ENCODE measurements around the gene RNF166. TPM values are rescaled to one million over a fixed set of nuclear protein-coding genes. Genes with fewer than 3 reads are reported as not detected.
A peak's percentile ranks its signal among the peaks of the same experiment; 100 is the strongest.
"Not testable (repeated sequence)": the region's sequence is repeated elsewhere in the genome, so short reads cannot be mapped to it uniquely, and the experiment has no call there.

RNF166 gene
- polyA plus RNA-seq, 1 donor: 14.6 TPM

DNA sequence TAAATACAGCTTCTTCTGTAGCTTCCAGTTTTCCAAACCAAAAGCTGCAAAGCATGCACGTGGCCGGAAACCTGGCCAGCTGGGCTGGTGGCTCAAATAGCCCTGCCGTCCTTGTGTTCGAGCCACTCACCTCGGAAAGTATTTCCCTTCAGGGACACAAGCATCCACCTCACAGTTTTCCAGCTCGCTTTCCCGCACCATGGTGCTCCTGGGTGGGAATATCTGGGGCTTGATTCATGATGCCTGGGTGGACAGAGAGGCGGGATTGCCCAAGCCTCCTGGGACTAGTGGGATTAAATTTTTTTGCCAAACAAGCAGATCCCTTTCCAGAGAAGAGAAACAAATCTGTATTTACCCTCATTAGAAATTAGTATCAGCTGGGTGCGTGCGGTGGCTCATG is 36.2 kb downstream of the RNF166 start:
- DNase-seq: no peak

DNA sequence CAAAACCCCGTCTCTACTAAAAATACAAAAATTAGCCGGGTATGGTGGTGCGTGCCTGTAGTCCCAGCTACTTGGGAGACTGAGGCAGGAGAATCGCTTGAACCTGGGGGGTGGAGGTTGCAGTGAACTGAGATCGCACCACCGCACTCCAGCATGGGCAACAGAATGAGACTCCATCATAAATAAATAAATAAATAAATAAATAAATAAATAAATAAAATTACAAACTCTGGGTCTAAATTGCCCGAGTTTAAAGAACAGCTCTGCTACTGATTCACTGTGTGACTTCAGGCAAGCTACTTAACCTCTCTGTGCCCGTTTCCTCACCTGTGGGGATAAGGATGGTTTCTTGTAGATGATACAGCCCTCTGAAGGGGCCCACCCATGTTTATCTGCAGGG is 36.7 kb downstream of the RNF166 start:
- not testable (repeated sequence) for DNase-seq

DNA sequence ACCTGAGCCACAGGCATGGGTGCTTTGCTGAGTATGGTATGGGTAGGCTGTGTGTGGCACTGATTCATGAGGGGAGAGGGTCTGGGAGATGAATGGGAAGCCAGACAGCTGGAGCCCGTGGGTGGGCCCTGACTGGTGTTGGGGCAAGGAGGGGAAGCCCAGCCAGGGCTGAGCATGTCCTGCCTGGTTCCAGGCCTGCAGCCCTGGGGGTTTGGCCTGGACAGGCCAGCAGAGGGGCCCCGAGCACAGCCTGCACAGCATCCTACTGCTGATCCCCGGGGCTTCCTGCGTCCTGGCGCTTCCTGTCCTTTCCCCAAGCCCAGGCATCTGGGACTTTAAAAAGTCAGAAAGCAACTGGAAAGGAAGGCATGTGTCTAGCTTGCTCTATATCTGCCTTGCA is 38.7 kb downstream of the RNF166 start:
- no peak for DNase-seq

DNA sequence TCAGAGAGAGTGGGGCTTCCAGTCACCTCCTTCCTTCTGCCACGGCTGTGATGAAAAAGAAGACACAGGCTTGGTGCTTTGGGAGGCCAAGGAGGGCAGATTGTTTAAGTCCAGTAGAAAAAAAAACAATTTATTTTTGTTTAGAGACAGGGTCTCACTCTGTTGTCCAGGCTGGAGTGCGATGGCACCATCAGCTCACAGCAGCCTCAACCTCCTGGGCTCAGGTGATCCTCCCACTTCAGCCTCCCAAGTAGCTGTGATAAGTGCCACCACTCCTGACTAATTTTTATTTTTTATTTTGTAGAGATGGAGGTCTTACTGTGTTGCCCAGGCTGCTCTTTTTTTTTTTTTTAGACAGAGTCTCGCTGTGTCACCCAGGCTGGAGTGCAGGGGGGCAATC is 40.6 kb downstream of the RNF166 start:
- no peak for DNase-seq

DNA sequence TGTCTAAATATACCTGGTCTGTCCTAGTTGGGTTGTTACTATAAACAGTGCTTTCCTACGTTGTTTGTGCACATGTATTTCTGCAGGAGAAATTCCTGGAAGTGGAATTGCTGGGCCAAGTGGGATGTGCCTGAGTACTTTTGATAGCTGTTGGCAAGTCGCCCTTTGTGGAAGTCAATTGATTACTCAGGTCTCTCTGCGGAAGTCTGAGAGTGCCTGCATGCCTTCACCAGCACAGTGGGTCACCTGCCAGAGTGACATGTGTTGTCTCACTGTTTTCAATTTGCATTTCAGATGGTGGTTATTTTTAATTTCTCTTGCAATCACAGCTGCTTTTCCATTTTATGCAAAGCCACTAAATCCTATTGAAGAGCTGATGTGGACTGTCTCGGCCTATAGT is 41.1 kb downstream of the RNF166 start:
- DNase-seq: no peak

DNA sequence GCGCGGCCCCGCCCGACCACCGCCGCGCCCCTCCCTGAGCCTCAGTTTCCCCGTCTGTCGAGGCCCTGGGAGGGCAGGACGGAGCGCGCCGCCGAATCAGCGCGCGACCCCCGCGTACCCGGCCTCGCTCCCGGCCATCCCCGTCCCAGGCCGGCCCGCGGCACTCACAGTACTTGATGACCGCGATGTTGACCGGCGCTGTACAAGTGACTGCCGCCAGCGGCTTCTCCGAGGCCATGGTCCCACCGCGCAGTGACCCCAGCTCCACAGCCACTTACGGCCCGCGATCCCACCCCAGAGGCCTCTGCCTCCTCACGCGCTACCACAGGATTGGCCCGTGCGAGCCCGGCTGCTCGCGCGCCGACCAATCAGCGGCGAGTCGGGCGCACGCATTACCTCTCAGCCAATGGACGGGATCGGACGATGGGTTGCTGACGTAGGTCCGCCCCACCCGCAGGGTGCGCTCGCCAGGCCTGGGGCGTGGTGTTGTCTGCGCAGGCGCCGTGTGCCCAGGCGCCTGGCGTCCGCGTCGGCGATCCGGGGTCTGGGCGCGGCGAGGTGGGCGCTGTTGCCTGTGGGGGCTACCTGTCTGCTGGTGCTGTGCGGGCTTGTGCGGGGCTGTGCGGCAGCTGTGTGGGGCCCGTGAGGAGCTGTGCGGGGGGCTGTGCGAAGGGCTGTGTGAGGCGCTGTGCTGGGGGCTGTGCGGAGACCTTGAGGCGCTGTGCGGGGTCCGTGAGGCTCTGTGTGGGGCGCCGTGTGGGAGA is 43.2 kb downstream of the RNF166 start, which contains the start of gene MVD:
Gene MVD, minus strand, starts transcription at position 249 of the 764 bp plus-strand sequence. Its CDS starts 11 bp downstream, at position 238.
- peak; percentile 98 for DNase-seq

DNA sequence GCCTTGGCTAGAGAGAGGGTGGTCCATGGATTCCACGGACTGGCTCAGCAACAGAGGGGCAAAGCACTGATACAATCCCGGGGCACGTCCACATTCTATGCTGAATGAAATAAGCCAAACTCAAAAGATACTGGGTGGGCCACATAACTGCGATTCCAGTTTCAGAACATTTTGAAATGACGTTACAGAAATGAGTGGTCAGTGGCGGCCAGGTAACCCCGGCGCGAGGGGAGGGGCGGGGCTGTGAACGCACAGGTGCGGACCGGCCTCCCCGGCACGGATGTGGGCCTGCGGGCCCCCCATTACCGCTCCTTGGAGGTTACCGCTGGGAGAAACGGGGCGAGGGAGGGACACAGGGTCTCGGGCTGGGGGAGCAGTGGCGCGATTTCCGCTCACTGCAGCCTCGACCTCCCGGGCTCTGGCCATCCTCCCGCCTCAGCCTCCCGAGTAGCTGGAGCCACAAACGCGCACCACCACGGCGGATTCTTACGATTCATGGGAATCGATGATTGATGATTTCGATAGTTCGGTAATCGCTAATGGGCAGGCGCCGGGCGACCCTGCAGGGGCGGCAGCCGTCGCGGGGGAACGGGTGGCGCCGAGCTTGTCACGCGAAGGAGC is 43.9 kb downstream of the RNF166 start:
- DNase-seq: no peak

DNA sequence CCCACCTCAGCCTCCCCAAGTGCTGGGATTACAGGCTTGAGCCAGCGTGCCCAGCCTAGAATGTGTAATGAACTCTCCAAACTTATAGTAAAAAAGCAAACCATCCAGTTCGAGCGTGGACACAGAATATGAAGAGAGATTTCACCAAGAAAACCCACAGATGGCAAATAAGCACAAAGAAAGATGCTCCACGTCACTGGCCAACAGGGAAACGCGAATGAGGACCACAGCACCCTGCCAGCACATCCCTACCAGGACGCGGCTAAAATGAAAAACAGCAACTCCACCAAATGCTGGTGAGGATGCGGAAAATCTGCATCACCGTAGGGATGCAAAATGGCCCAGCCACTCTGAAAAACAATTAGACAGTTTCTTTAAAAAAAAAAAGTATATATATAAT is 44.7 kb downstream of the RNF166 start:
- DNase-seq: no peak

DNA sequence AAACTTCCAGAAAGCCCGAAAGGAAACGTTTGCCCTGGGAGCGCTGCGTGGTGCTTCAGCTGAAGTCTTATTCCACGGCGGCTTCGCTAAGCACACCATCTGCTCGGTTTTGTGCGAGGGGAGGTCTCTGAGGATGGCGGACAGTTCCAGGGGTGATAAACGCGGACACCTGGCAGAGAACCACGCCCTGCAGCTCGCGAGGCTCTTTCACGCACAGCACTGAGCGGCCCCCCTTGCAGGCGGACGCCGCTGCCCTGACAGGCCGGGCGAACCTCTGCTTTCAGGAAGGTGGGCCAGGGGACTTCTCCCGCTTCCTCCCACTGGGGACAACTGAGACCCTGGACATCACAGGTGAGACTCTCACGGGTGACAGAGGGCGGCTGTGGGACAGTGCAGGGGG is 47.0 kb downstream of the RNF166 start:
- DNase-seq: no peak

DNA sequence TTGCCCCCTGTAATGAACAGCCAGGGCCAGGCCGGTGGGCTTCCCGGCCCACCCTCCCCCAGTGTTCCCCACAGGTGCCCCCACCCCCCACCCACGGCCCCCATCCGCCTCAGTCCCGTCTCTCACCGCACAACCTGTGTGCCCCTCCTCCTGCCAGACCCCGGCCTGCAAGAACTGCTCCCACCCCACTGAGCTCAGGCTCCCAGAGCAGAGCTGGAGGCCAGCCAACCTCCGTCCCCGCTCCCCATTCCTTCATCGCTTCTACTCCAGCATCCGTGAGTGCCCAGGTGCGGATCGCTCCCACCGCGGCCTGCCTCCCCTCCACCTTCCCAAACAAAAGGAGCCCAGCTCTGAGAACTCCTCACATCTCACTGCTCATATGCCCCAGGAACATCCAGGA is 47.5 kb downstream of the RNF166 start:
- no peak for DNase-seq

DNA sequence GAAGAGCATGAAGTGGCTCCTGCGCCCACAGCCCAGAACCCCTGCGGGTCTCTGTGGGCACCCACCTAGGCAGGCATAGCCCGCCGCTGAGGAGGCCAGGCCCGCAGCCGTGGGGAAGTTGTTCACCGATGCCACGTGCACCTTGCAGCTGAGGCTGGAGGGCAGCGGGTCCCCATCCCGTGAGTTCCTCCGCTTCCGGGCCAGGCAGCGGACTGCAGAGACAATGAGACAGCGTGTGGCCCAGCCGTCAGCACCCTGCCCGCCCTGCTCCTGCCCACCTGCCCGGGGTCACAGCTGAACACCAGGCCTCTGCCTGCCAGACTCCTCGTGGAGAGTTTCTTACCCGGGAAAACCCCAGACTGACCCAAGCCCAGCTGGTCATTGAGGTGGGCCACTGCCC is 48.8 kb downstream of the RNF166 start:
- DNase-seq: no peak

DNA sequence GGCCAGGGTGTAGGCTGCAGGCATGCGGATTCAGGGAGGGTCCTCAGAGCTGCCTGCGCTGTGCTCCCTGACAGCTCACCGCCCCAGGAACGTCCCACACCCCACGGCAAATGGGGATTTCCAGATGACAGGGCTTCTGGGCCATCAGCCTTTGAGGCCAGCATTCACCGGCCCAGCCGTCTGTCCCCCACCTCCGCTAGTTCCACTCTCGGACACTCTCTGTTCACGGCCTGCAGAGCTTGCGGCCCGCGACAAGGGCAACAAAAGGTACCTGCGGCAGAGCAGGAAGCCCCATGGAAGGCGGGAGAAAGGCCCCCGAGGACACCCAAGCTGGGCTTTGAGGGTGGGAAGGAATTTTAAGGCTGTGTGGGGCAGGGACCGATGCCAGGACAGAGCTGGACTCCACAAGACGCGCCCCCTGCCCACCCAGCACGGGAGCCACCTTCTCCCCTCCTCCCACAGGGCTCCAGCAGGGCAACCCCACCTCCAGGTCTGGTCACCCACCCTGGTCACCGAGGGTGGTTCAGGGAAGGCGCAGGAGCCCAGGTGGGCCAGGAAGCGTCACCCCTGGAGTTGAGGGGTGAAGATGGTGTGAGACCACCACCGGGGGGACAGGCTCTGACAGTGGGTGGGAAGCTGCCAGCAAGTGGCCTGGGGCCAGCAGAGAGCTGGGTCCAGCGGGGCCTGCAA is 49.8 kb downstream of the RNF166 start:
- DNase-seq: no peak

DNA sequence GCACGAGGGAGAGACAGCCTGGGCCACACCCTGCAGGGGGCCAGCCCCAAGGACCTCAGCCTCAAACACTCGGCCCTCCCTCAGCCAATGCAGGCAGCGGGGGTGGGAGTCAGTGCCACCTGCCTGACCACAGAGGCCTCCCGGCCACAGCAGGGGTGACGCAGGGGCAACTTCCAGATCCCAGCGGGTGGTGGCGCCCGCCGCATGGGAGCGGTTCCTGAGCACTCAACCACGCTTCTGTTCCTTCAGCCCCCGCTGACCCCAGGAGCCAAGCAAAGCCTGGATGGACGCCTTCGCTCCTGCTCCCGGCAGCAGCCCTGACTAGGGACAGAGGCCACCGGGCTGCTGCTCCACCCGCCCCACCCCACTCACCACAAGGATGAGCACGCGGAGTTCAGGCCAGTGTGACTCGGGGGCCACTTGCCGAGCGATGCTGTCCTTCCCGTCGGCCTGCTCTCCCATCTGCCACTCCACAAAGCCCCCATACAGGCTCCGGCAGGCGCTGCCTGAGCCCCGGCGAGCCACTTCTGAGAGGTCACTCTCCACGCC is 50.4 kb downstream of the RNF166 start:
- no peak for DNase-seq

DNA sequence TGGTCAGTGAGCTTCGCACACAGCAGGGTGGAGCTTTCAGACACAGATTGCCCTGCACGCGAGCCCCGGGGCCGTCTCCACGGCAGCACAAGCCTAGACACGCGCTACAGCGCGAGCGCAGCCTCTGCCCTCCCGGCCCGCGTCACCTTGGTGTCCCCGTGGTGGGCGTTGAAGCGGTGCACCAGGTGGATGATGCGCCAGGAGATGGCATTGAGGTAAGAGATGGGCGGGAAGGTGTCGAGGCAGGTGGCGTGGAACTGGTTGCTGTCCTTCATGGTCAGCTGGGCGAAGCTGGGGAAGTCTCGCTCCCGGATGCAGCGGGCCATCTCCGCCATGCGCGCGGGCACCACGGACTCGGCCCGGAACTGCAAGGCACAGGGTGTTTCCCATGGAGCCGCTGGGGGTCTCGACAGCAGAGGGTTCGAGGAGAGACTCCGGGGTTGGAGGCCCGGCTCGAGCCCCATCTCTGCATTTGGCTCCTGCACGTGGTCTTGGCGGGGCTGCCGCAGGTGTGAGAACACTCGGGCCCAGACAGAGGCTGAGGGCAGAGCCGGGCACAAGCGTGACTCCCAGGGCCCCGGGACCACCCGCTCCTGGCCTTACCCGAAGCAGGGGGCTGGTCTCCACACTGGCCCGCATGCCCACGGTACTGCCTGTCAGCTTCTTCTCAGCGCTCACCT is 51.0 kb downstream of the RNF166 start:
- DNase-seq: no peak

DNA sequence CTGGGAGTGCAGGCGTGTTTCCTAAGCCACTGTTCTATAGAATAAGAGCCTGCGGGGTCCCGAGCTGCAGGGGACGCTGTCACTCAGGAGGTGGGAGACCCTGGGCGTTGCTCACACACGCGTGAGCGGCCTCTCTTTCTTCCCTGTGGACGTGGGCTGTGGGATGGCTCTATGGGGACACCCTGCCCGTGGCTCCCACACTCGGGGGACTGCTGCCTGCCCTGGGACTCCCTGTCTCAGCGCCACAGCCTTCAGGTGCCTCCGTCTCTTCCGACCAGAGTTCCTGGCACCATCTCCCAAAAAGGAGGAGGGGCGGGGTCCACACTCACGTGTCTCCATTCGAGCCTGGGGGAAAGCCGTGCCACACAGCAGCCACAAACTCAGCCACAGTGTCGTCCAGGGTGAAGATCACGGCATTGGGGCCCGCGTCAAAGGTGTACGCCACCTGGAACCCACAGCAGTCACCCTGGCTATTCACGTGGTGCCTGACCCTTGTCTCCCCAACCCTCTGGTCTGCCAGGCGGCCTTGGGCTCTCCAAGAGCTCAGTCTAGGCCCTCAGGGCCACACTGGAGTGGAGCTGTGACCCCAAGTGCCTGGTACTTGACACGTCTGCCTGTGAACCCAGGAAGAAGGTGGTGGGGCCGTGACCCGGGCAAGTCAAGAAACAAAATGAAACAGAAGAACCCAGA is 51.7 kb downstream of the RNF166 start:
- DNase-seq: no peak

DNA sequence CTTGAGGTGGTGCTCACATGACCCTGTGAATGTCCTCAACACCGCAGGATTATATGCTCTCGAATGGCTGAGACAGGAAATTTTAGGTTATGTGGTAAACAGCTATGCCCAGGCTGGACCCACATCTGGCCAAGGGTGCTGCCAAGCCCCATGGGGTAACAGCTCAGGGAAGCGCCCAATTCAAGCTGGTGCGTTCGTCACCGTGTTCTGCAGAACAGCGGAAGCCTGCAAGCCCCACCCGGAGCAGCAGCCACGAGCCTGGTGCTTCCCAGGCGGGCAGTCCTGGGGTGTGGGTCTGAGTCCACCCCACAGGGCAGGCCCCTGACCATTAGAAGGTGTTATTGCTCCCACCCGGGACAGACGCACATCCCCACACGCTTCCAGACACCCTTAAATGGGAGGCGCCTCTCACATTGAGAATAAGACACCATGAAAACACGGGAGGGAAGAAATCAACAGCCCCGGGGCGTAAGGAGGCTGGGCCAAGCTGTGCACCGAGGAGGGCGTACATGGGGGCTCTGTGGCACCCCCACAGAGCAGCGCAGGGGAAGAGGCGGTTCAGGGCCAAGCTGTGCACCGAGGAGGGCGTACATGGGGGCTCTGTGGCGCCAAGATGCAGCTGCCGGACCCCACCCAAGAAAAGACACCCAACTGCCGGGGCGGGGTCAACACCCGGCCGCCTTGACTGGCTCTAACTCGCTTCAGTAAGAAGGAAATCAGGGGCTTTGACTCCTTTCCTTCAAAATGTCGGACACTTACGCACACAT is 52.4 kb downstream of the RNF166 start:
- no peak for DNase-seq

DNA sequence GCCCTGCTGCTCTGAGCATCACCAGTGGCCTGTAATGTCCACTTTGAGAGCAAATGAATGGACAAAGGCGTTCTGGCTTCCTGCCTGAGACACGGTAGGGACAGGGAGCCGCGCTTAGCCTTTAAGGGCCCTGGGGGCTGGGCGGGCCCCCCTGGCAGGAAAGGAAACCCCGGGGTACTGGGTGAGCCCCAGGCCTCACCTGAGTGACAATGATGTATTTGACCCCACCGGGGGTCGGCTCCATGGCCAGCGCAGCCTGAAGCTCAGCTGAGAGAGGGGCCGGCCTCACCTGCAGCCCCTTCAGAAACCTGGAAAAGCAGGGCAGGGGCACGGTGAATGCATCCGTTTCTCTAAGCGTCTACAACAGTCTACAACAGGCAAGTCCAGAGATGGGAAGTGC is 53.1 kb downstream of the RNF166 start:
- no peak for DNase-seq

DNA sequence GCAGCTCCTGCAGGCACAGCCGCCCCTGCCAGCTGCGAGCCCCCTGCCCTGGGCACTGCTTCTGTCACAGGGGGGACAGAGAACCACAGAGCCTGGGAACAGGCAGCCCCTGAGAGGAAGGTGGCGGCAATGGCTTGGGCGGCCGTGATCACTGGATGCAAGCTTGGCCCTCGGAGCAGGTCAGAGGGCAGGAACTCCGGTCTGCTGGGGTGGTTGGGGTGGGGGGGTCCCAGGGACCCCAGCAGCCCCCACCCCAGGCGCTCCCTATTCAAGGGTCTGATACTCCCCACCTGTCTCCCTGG is 53.5 kb downstream of the RNF166 start:
- DNase-seq: no peak

DNA sequence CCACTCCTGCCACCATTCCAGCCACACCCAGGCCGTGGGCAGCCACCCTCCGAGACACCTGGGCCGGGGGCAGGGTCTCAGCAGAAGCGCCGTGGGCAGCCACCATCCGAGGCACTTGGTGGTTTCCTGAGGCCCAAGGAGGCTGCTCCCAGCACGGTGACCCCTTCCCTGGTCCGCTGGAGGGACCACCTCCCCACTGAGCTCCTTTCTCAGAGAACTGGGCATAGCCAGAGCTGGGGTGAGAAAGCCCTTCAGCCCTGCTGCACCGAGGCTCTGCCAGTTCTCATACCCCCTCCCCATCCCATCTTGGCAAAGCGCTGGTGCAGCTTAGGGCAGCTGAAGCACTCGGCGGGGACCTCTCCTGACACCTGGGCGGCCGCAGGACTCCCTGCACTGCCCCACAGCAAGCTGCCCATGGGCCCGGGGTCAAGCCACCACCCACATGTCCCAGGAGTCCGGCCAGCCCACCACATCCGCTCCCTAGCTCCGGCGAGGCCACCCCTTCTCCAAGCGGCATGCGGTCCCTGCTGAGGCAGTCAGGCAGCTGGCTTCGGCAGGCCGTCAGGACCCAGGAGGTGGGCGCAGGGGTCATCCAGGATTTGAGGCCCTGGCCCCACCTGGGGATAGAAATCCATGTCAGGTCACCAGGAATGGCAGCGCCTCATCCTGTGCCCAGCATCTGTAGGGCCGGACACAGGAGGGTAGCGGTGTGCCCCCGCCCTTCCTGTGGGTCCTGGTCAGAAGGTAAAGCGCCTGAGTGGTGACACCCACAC is 54.0 kb downstream of the RNF166 start:
- no peak for DNase-seq

DNA sequence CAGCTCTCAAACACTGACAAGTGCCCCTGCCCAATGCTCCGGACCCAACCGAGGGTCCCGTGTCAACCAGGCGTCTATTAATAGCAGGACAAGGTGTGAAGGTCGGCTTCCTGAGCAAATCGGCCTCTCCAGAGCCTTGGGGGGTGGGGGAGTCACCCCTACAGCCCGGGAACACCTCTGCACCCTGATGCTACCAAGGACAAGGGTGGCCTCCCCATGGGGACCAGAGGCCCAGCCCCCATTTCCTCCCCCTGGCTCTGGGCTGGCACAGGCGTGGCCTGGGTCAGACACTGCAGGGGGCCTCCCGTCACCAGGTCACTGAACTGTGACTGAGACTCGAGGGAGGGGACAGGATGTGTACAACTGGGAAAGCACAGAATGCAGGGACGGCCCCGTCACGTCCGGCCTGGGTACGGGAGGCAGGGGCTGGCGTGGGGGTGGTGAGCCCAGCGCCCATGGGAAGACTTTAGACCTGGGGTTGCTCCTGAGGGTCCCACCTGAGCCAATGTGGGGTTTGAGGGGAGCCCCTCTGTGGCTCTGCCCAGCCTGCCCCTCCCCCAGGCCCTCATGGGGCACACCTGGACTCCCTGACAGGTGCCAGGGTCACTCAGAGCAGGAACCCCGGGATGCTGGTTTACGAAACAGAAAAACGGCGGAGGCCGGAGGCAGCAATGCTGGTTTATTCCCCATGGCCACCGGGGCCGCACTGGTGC is 54.8 kb downstream of the RNF166 start:
- peak; percentile 42 for DNase-seq
